ENCODE results near the gene ESYT1.
"Not testable (repeated sequence)": the region's sequence is repeated elsewhere in the genome, so short reads cannot be mapped to it uniquely, and the experiment has no call there.

Gene ESYT1

GRCh38 chr12:56104109-56104814, 23.8 kb upstream of the ESYT1 start, which contains the start of gene PA2G4:
Gene PA2G4 (plus strand): TSS chr12:56104559. CDS start chr12:56104738, 179 bp downstream.
- DNase-seq (ENCODE audit: low read depth in 2 of 2, low spot score in 1 of 2) = peak; percentile 88 to 93

GRCh38 chr12:56104815-56105608, 23.1 kb upstream of the ESYT1 start:
- no peak for DNase-seq (ENCODE audit: low read depth in 2 of 2, low spot score in 1 of 2)

- no peak for DNase-seq (ENCODE audit: low read depth in 2 of 2, low spot score in 1 of 2)
Measured at GRCh38 chr12:56105609-56105902, 22.5 kb upstream of the ESYT1 start.

- DNase-seq (ENCODE audit: low read depth in 2 of 2, low spot score in 1 of 2) = no peak
Measured at GRCh38 chr12:56107242-56107641, 20.8 kb upstream of the ESYT1 start.

GRCh38 chr12:56110571-56110970, 17.5 kb upstream of the ESYT1 start:
- no peak for DNase-seq (ENCODE audit: low read depth in 2 of 2, low spot score in 1 of 2)

- no peak for DNase-seq (ENCODE audit: low read depth in 2 of 2, low spot score in 1 of 2)
Measured at GRCh38 chr12:56114084-56114483, 14.0 kb upstream of the ESYT1 start.

GRCh38 chr12:56115329-56115728, 12.7 kb upstream of the ESYT1 start:
- DNase-seq (ENCODE audit: low read depth in 2 of 2, low spot score in 1 of 2) = no peak

GRCh38 chr12:56116267-56117081, 11.6 kb upstream of the ESYT1 start, which contains the start of gene RPL41:
Gene RPL41 (plus strand): TSS chr12:56116633.
- DNase-seq (ENCODE audit: low read depth in 2 of 2, low spot score in 1 of 2) = peak; percentile 90 to 94

- not testable (repeated sequence) for DNase-seq (ENCODE audit: low read depth in 2 of 2, low spot score in 1 of 2)
Measured at GRCh38 chr12:56117082-56117706, 10.9 kb upstream of the ESYT1 start.

GRCh38 chr12:56117778-56118687, 10.0 kb upstream of the ESYT1 start, which contains the start of gene ZC3H10:
Gene ZC3H10 (plus strand): TSS chr12:56118266. CDS start chr12:56120563, 2,297 bp downstream.
- peak; percentile 93 to 95 for DNase-seq (ENCODE audit: low read depth in 2 of 2, low spot score in 1 of 2)

- no peak for DNase-seq (ENCODE audit: low read depth in 2 of 2, low spot score in 1 of 2)
Measured at GRCh38 chr12:56118688-56119357, 9.2 kb upstream of the ESYT1 start.

GRCh38 chr12:56119361-56119796, 8.7 kb upstream of the ESYT1 start:
- DNase-seq (ENCODE audit: low read depth in 2 of 2, low spot score in 1 of 2) = no peak

GRCh38 chr12:56120158-56120846, 7.8 kb upstream of the ESYT1 start:
- DNase-seq (ENCODE audit: low read depth in 2 of 2, low spot score in 1 of 2) = no peak

GRCh38 chr12:56121204-56121870, 6.7 kb upstream of the ESYT1 start:
- no peak for DNase-seq (ENCODE audit: low read depth in 2 of 2, low spot score in 1 of 2)

- DNase-seq (ENCODE audit: low read depth in 2 of 2, low spot score in 1 of 2) = no peak
Measured at GRCh38 chr12:56122637-56123036, 5.4 kb upstream of the ESYT1 start.

- no peak for DNase-seq (ENCODE audit: low read depth in 2 of 2, low spot score in 1 of 2)
Measured at GRCh38 chr12:56124133-56124532, 3.9 kb upstream of the ESYT1 start.

GRCh38 chr12:56126732-56127239, 1.3 kb upstream of the ESYT1 start:
- no peak for DNase-seq (ENCODE audit: low read depth in 2 of 2, low spot score in 1 of 2)

- DNase-seq (ENCODE audit: low read depth in 2 of 2, low spot score in 1 of 2) = no peak
Measured at GRCh38 chr12:56127485-56127887, 581 bp upstream of the ESYT1 start.

All from stimulated activated CD8-positive, alpha-beta memory T cell treated with anti-CD3 and anti-CD28 coated beads, Interleukin-4, amount 100 ng/mL, for 4 hours (primary cell).